Measurements from ENCODE around the gene GRIN2C.

GRIN2C gene

DNA sequence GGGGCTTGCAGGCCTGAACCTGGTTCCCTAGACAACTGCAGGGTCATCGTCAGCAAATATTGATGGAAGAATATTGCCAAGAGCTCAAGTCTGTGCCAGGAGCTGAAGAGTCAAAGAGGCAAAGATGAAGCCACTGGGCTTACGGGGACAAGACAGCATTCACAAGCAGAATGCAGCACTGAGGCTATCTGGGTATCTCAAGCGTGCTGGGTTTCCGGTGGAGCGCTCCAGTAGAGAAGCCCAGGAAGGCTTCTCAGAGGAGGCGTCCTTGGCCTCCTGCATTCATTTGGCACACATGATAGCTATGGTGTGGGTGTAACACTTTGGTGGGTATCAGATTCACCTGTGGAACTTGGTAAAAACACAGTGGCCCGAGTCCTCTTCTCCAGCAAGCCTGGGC, 30.9 kb upstream of the GRIN2C start:
- no peaks in the 10 kb centered on the region for H3K36me3 ChIP-seq (ENCODE audit: low read length)
- no peaks in the 10 kb centered on the region for H3K9me3 ChIP-seq (ENCODE audit: insufficient read depth, low read length)
- H3K9ac ChIP-seq (ENCODE audit: low read length), result no peak overlapping the region
- H3F3A ChIP-seq (ENCODE audit: insufficient read depth), result no peaks in the 10 kb centered on the region
- no peaks in the 10 kb centered on the region for H3K9me2 ChIP-seq (replicated peaks; ENCODE audit: insufficient read depth, low read length)
- no peaks in the 10 kb centered on the region for H4K20me1 ChIP-seq (ENCODE audit: low read depth, low read length)
- no peak overlapping the region for H3K4me3 ChIP-seq (ENCODE audit: insufficient read depth, low read length, poor library complexity, severe bottlenecking)
- no peaks in the 10 kb centered on the region for H3K79me2 ChIP-seq (ENCODE audit: insufficient read depth, low read length)
- TF ChIP-seq, protein P1, sequence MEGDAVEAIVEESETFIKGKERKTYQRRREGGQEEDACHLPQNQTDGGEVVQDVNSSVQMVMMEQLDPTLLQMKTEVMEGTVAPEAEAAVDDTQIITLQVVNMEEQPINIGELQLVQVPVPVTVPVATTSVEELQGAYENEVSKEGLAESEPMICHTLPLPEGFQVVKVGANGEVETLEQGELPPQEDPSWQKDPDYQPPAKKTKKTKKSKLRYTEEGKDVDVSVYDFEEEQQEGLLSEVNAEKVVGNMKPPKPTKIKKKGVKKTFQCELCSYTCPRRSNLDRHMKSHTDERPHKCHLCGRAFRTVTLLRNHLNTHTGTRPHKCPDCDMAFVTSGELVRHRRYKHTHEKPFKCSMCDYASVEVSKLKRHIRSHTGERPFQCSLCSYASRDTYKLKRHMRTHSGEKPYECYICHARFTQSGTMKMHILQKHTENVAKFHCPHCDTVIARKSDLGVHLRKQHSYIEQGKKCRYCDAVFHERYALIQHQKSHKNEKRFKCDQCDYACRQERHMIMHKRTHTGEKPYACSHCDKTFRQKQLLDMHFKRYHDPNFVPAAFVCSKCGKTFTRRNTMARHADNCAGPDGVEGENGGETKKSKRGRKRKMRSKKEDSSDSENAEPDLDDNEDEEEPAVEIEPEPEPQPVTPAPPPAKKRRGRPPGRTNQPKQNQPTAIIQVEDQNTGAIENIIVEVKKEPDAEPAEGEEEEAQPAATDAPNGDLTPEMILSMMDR (IDR thresholded peaks at IDR 0.05; ENCODE audit: insufficient read depth, low read length, poor library complexity, severe bottlenecking), result no peak
- TF ChIP-seq EZH2phosphoT487 (conservative IDR thresholded peaks at IDR 0.05; ENCODE audit: low read length), result no peak
- H3K4me2 ChIP-seq (ENCODE audit: low read depth, low read length, poor library complexity, severe bottlenecking), result no peak overlapping the region
- no peaks in the 10 kb centered on the region for H3K27me3 ChIP-seq (ENCODE audit: low read length)
- H2AFZ ChIP-seq (ENCODE audit: low read depth, low read length, severe bottlenecking), result no peak overlapping the region
- H3K27ac ChIP-seq (ENCODE audit: low read depth, low read length), result no peak overlapping the region

DNA sequence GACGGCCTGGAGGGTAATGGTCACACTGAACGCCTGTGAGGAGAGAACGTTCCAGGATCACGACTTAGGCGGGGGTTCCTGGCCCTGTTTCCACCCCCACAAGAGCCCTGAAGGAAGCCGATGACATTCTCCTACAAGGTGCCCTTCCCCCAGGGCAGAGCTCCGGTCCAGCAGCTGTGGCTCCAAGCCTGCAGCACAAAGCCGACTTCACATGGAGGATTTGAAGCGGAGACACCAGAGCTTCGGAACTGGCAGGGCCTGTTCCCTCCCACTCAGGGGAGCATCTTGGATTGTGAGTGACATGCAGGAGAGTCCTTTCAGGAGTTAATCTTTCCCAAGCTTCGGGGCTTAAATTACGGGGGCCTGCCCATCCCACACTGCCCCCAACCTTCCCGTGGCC, 28.8 kb upstream of the GRIN2C start:
- Histone ChIP-seq H3K4me3 (ENCODE audit: insufficient read depth, low read length, poor library complexity, severe bottlenecking) (no peak overlapping the region), H3F3A (ENCODE audit: insufficient read depth) (no peaks in the 10 kb centered on the region), H3K79me2 (ENCODE audit: insufficient read depth, low read length) (no peaks in the 10 kb centered on the region), H3K27ac (ENCODE audit: low read depth, low read length) (no peak overlapping the region), H3K9me3 (ENCODE audit: insufficient read depth, low read length) (no peaks in the 10 kb centered on the region), H3K36me3 (ENCODE audit: low read length) (no peaks in the 10 kb centered on the region), H3K4me2 (ENCODE audit: low read depth, low read length, poor library complexity, severe bottlenecking) (no peak overlapping the region), H4K20me1 (ENCODE audit: low read depth, low read length) (no peaks in the 10 kb centered on the region), H2AFZ (ENCODE audit: low read depth, low read length, severe bottlenecking) (no peak overlapping the region), H3K27me3 (ENCODE audit: low read length) (no peaks in the 10 kb centered on the region), H3K9me2 (replicated peaks; ENCODE audit: insufficient read depth, low read length) (no peaks in the 10 kb centered on the region), H3K9ac (ENCODE audit: low read length) (no peak overlapping the region)
- TF ChIP-seq EZH2phosphoT487 (conservative IDR thresholded peaks at IDR 0.05; ENCODE audit: low read length), result no peak
- TF ChIP-seq, protein P1 (IDR thresholded peaks at IDR 0.05; ENCODE audit: insufficient read depth, low read length, poor library complexity, severe bottlenecking), result no peak

DNA sequence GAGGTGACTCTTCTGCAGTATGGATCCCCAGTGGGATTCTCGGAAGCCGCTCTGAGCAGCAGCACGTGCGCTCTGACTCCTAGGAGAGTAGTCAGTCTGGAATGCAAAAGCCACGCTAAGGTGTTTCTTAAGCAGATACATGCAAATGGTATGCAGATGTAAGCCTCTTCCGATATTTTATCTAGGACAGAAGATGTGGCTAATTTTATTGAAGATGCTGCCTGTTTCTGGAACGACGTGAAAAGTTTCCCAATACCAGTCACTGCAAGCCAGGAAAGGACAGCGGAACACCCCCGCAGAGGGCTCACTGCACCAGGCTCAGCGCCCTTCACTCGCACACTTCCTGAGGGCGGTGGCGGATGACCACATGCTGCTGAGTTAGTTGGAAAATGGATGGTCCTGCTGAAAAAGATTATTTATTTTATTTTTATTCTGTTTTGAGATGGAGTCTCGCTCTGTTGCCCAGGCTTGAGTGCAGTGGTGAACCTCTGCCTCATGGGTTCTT, 23.6 kb upstream of the GRIN2C start:
- no peaks in the 10 kb centered on the region for H4K20me1 ChIP-seq (ENCODE audit: low read depth, low read length)
- H3K79me2 ChIP-seq (ENCODE audit: insufficient read depth, low read length), result no peaks in the 10 kb centered on the region
- no peaks in the 10 kb centered on the region for H3K9me3 ChIP-seq (ENCODE audit: insufficient read depth, low read length)
- H3K36me3 ChIP-seq (ENCODE audit: low read length), result no peaks in the 10 kb centered on the region
- no peak overlapping the region for H3K27ac ChIP-seq (ENCODE audit: low read depth, low read length)
- no peak overlapping the region for H3K4me2 ChIP-seq (ENCODE audit: low read depth, low read length, poor library complexity, severe bottlenecking)
- no peaks in the 10 kb centered on the region for H3F3A ChIP-seq (ENCODE audit: insufficient read depth)
- no peak overlapping the region for H3K4me3 ChIP-seq (ENCODE audit: insufficient read depth, low read length, poor library complexity, severe bottlenecking)
- H3K27me3 ChIP-seq (ENCODE audit: low read length), result no peaks in the 10 kb centered on the region
- H2AFZ ChIP-seq (ENCODE audit: low read depth, low read length, severe bottlenecking), result no peak overlapping the region
- TF ChIP-seq, protein P1 (IDR thresholded peaks at IDR 0.05; ENCODE audit: insufficient read depth, low read length, poor library complexity, severe bottlenecking), result no peak
- TF ChIP-seq EZH2phosphoT487 (conservative IDR thresholded peaks at IDR 0.05; ENCODE audit: low read length), result no peak
- no peaks in the 10 kb centered on the region for H3K9me2 ChIP-seq (replicated peaks; ENCODE audit: insufficient read depth, low read length)
- H3K9ac ChIP-seq (ENCODE audit: low read length), result no peak overlapping the region

Data from SU-DHL-6 (cell line).